Hepatocyte (in vitro differentiated cells): ENCODE measurements around the gene TNFRSF6B. TPM values are rescaled to one million over a fixed set of nuclear protein-coding genes. Genes with fewer than 3 reads are reported as not detected.

Experiments
- DNase-seq: peaks from one replicate; pipeline ENCODE4 v3.0.0-alpha.2; 2016; ENCODE audit warnings: low spot score
- H2AFZ ChIP-seq: fragments of 200-600 bp; sonication (generic); 2 replicates; pipeline ENCODE4 v1.6.0; 2016; ENCODE audit warnings: antibody characterized with exemption, mild to moderate bottlenecking
- H3K27ac ChIP-seq: fragments of 200-600 bp; sonication (generic); 2 replicates; pipeline ENCODE4 v1.5.1; 2016; ENCODE audit warnings: mild to moderate bottlenecking
- H3K27me3 ChIP-seq: fragments of 200-600 bp; sonication (generic); 2 replicates; pipeline ENCODE4 v1.6.1; 2016
- H3K36me3 ChIP-seq: fragments of 200-600 bp; sonication (generic); replicated peaks from 2 replicates; pipeline ENCODE4 v1.5.1; 2016; ENCODE audit warnings: low read depth; ENCODE audit not compliant: insufficient read depth
- H3K4me1 ChIP-seq: fragments of 200-600 bp; sonication (generic); 2 replicates; pipeline ENCODE4 v1.5.1; 2016; ENCODE audit warnings: mild to moderate bottlenecking, moderate library complexity; ENCODE audit not compliant: insufficient read depth
- H3K4me2 ChIP-seq: fragments of 200-600 bp; sonication (generic); 2 replicates; pipeline ENCODE4 v1.6.0; 2016
- H3K4me3 ChIP-seq: fragments of 200-600 bp; sonication (generic); 2 replicates; pipeline ENCODE4 v1.5.1; 2016; ENCODE audit warnings: mild to moderate bottlenecking
- H3K79me2 ChIP-seq: fragments of 200-600 bp; sonication (generic); 2 replicates; pipeline ENCODE4 v1.6.0; 2017; ENCODE audit warnings: mild to moderate bottlenecking
- H3K9me2 ChIP-seq: fragments of 200-600 bp; sonication (generic); replicated peaks from 2 replicates; pipeline ENCODE4 v1.6.0; 2017; ENCODE audit warnings: mild to moderate bottlenecking; ENCODE audit not compliant: insufficient read depth
- H3K9me3 ChIP-seq: fragments of 200-600 bp; sonication (generic); 2 replicates; pipeline ENCODE4 v1.5.1; 2016; ENCODE audit warnings: low read depth, mild to moderate bottlenecking
- H4K20me1 ChIP-seq: fragments of 200-600 bp; sonication (generic); 2 replicates; pipeline ENCODE4 v1.6.0; 2016; ENCODE audit warnings: mild to moderate bottlenecking; ENCODE audit not compliant: insufficient read depth, poor library complexity, severe bottlenecking
- CTCF ChIP-seq: fragments of 200-600 bp; sonication (generic); IDR thresholded peaks from 2 replicates; pipeline ENCODE4 v1.5.1; 2016; ENCODE audit warnings: antibody characterized with exemption, mild to moderate bottlenecking; ENCODE audit not compliant: poor library complexity
- EZH2 ChIP-seq: fragments of 200-600 bp; sonication (generic); IDR thresholded peaks from 2 replicates; pipeline ENCODE4 v1.6.1; 2016; ENCODE audit warnings: antibody characterized with exemption, mild to moderate bottlenecking, borderline replicate concordance
- EZH2phosphoT487 ChIP-seq: fragments of 200-600 bp; sonication (generic); IDR thresholded peaks from one replicate; pipeline ENCODE4 v1.6.1; 2018; ENCODE audit warnings: antibody characterized with exemption, mild to moderate bottlenecking, low read depth, moderate library complexity; ENCODE audit not compliant: unreplicated experiment, severe bottlenecking
- WGBS: methylation state at CpG from one replicate; pipeline ENCODE4 v1.1.6; 2016; ENCODE audit warnings: low lambda C conversion rate; ENCODE audit errors: missing lambda C conversion rate; 5-methylcytosine and 5-hydroxymethylcytosine counted together
- polyA plus RNA-seq: library from polyadenylated mRNA; unstranded; fragments of >200 nt; fragmentation: Nextera tagmentation; extraction: Ambion mirVana; gene quantifications from 2 replicates; pipeline ENCODE4 v1.2.1, GENCODE V29; 2016
- total RNA-seq: library from RNA; depleted of rRNA; stranded (reverse); fragments of >200 nt; gene quantifications from 2 replicates; pipeline ENCODE4 v1.2.3, GENCODE V29; 2014

Gene TNFRSF6B
- total and polyA plus RNA-seq, 2 experiments from 2014 or later, result 0.97 to 4.2 TPM

- H3K27ac ChIP-seq, result no peak overlapping the region
- no peaks in the 10 kb centered on the region for H3K9me3 ChIP-seq
- H3K79me2 ChIP-seq, result peaks cover 10% of the 10 kb centered on the region
- 94% methylated on average over 33 of the region's 33 CpGs for WGBS
- H3K4me3 ChIP-seq, result no peak overlapping the region
- H3K27me3 ChIP-seq, result no peaks in the 10 kb centered on the region
- H3K4me2 ChIP-seq, result no peak overlapping the region
- TF ChIP-seq EZH2phosphoT487 (no peak), EZH2 (no peak), CTCF (no peak)
- H4K20me1 ChIP-seq, result no peaks in the 10 kb centered on the region
- no peak for DNase-seq
- H3K9me2 ChIP-seq, result no peaks in the 10 kb centered on the region
- no peaks in the 10 kb centered on the region for H3K36me3 ChIP-seq
- H2AFZ ChIP-seq, result no peak overlapping the region
- H3K4me1 ChIP-seq, result peaks cover 7% of the 10 kb centered on the region
Observed at GRCh38 chr20:63661959-63662812, 34.3 kb upstream of the TNFRSF6B start.

GRCh38 chr20:63662813-63663189 lies 33.7 kb upstream of the TNFRSF6B start:
- no peak for DNase-seq

GRCh38 chr20:63663332-63664066 lies 33.0 kb upstream of the TNFRSF6B start:
- H3K36me3 ChIP-seq, result no peaks in the 10 kb centered on the region
- H3K4me2 ChIP-seq, result no peak overlapping the region
- peaks cover 7% of the 10 kb centered on the region for H3K4me1 ChIP-seq
- no peak overlapping the region for H2AFZ ChIP-seq
- no peak for TF ChIP-seq EZH2phosphoT487
- no peak for TF ChIP-seq CTCF
- TF ChIP-seq EZH2, result no peak
- peaks cover 10% of the 10 kb centered on the region for H3K79me2 ChIP-seq
- no peak overlapping the region for H3K27ac ChIP-seq
- no peaks in the 10 kb centered on the region for H4K20me1 ChIP-seq
- H3K4me3 ChIP-seq, result no peak overlapping the region
- no peaks in the 10 kb centered on the region for H3K27me3 ChIP-seq
- no peaks in the 10 kb centered on the region for H3K9me2 ChIP-seq
- DNase-seq, result no peak
- WGBS, result 97% methylated on average over 26 of the region's 26 CpGs
- no peaks in the 10 kb centered on the region for H3K9me3 ChIP-seq

More at GRCh38 chr20:63662813-63663189, 33.7 kb upstream of the TNFRSF6B start:
- no peak overlapping the region for H3K4me2 ChIP-seq
- no peaks in the 10 kb centered on the region for H3K36me3 ChIP-seq
- no peaks in the 10 kb centered on the region for H3K9me3 ChIP-seq
- no peaks in the 10 kb centered on the region for H4K20me1 ChIP-seq
- no peaks in the 10 kb centered on the region for H3K9me2 ChIP-seq
- WGBS, result 96% methylated on average over 9 of the region's 9 CpGs
- H3K27ac ChIP-seq, result no peak overlapping the region
- H3K4me3 ChIP-seq, result no peak overlapping the region
- TF ChIP-seq EZH2, result no peak
- TF ChIP-seq EZH2phosphoT487, result no peak
- no peak for TF ChIP-seq CTCF
- peaks cover 10% of the 10 kb centered on the region for H3K79me2 ChIP-seq
- no peaks in the 10 kb centered on the region for H3K27me3 ChIP-seq
- no peak overlapping the region for H2AFZ ChIP-seq
- peaks cover 7% of the 10 kb centered on the region for H3K4me1 ChIP-seq
